GM19023 (cell line): ENCODE data around the gene EPSTI1.

Experiments
- ATAC-seq: cut with Tn5 transposase; IDR thresholded peaks from one replicate; pipeline ENCODE4 v1.9.1; 2021; ENCODE audit warnings: mild to moderate bottlenecking, moderate library complexity; ENCODE audit not compliant: unreplicated experiment

EPSTI1 gene

DNA sequence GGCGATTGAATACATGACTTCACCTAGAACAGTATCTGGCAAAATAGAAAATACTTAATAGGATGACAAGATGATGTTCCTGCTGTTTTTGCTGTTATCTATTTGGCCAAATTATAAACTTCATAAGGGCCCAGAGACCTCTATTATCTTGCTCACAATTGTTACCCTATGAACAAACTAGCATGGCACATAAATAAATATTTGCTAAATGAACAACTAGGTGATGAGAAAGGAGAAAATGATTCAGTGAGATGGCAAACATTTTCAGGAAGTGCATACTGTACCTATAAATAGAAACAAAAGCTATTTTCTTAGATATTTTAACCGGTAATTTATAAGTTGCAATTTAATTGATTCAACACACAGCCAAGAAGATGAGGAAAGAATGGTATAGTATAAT, 132.3 kb downstream of the EPSTI1 start:
- ATAC-seq = no peak

- no peak for ATAC-seq
Observed at GRCh38 chr13:42855410-42855809, 136.6 kb downstream of the EPSTI1 start.

DNA sequence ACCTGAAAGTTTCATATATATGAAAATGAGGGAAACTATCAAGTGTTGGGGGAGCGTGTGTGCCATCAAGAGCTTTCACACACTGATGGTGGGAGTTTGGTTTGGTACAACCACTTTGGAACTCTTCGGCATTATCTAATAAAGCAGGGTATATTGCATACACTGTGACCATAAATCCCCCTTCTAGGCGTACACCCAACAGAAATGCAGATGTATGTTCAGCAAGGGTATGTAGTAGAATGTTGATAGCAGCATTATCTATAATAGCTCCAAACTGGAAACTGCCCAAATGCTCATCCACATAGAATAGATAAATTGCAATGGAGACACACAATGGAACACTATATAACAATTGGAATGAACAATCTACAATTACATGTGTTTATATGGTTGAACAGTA, 139.9 kb downstream of the EPSTI1 start:
- no peak for ATAC-seq

DNA sequence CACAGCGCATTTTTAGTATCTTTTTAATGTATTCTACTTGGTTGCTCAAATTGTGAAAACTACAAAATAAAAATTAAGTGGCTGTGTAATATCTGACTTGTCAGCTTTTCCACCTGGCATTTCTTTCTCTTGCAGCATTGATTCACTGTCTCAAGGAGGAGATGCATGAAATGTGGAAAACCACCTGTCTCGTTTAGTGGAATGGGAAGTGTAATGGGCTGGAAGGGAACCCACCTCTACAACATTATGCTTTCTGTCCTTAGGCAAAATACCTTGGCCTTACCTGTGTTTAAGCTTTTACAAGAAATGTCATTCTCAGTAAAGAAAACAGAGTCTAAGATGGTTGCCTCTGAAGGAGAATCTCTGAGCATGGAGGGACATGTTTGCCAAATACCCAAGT, 142.8 kb downstream of the EPSTI1 start:
- no peak for ATAC-seq

- ATAC-seq = no peak
Observed at GRCh38 chr13:42847891-42848663, 144.0 kb downstream of the EPSTI1 start.

DNA sequence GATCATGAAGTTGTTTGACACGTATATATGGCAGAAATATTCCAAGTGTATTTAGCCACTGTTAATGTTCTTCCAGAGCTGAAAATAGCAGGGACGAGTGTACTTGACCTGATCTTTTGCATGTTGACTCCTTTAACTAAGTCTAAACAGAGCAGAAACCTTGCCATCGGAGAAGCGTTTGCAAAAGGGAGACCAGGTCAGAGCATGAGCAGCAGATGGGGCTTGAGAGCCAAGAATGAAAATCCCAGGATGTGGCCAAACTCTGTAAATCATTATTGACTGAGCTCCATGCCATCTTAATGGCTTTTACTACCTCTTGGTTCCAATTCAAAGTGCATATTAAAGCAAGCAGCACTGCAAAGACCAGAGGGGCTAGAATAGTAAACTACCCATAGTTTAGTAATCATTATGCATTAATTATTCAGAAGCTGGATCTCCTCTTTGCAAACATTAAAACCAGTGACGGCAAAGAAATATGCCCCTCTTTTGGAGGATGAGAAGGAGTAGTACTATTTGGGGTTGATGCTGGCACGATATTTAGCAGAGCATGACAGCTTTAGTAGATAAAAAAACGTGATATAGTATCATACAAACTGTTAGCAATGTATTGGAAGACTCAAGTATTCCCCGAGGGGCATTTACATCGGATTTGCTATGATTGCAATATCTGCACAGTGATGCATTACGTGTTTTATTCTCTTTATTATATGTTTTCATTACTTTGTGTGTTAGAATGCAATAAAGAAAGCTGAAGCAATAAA, 154.9 kb downstream of the EPSTI1 start:
- ATAC-seq = no peak
